GM18526 (cell line): ENCODE results near the gene ADGRL3.

Source experiments
- POLR2A ChIP-seq: IDR thresholded peaks from 3 replicates; pipeline ENCODE4 v1.6.1; 2011; ENCODE audit not compliant: insufficient read length; ENCODE audit errors: extremely low read depth

The ADGRL3 gene

DNA sequence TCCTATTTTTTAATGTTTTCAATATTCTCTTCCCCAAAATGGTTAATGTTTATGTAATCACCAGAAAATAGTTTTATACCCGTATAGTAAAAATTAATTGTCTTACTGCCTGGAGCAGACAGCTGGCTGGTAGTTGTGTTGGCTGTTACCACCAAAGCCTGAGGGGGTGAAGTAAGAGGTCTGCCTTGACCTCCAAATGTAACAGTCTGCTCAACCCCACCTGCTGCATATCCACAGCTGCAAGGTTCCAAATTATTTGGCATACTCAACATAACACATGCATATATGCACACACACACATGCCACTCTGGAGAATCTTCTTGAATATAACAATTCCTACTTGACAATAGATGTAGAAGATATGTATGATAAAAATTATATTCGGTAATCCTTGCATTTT, 624.3 kb downstream of the ADGRL3 start:
- no peak for TF ChIP-seq POLR2A

- no peak for TF ChIP-seq POLR2A
These were observed 627.8 kb downstream of the ADGRL3 start for GRCh38 chr4:61827907-61828391.

GRCh38 chr4:61828960-61829359, 628.8 kb downstream of the ADGRL3 start:
- TF ChIP-seq POLR2A, result no peak

DNA sequence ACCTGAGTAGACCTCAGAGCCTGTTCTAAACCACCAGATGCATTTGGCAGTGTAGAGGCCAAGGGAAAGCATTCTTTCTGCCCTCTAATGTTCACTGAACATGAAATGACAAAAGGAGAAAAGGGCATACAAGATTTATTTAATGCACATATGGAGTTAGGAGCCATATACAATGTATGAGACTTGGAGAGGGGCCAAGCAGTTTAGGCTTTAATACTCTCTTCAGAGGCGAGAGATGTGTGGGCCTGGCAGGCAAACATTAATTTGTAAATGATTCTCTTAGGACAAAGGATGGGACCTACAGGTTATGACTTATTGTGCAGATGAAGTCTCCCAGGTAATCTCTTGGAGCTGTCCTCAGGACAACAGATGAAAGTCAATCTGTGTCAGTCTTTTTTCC, 631.9 kb downstream of the ADGRL3 start:
- no peak for TF ChIP-seq POLR2A

DNA sequence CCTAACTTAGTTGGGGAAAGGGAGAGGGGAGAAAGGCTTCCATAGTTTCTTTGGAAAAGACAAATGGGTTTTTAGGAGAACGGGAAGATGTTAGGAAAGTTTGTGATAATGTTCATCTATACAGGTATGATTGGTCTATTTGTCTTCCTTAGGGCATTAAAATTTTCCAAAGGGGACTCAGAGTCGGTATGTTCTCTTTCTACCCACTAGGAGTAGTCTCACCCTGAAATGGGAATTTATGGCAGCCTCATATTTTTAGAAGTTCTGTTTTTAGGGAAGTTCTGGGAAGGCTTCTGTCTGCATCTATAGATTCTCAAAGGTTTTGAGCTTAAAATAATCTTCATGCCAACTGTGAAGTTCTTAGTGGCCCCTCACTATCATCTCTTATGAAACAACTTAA, 637.3 kb downstream of the ADGRL3 start:
- TF ChIP-seq POLR2A, result no peak

- TF ChIP-seq POLR2A, result no peak
These were observed 637.9 kb downstream of the ADGRL3 start for GRCh38 chr4:61838072-61838471.

DNA sequence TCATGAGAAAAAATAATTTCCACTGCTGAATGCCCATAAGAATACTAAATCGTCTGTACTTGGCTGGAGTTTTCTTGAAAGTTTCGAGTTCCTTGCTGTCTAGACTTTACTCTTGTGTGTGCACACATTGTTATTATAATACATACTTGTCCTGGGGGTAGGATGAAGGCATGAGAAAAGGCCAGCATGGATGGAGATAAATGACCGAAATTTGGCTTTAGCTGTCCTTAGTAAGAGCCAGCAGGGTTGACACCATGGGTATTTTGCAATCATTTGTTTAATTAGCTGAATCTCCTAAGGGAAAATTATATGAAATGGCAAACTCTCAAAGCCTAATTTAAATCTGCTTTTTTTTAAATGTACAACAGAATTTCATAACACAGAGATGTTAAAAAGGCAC, 641.6 kb downstream of the ADGRL3 start:
- no peak for TF ChIP-seq POLR2A

DNA sequence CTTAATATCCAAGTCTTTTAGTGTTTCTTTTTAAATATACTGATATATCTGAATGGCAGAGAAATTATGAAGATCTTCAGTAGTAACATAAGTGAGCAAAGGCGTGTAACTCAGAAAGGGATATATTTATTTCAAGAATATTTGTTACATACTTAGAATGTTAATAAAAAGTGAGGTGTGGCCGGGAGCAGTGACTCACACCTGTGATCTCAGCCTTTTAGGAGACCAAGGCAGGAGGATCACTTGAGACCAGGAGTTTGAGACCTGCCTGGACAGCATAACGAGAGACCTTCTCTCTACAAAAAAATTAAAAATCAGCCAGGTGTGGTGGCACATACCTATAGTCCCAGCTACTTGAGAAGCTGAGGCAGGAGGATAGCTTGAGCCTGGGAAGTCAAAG, 651.0 kb downstream of the ADGRL3 start:
- no peak for TF ChIP-seq POLR2A

GRCh38 chr4:61853041-61853440, 652.9 kb downstream of the ADGRL3 start:
- no peak for TF ChIP-seq POLR2A

DNA sequence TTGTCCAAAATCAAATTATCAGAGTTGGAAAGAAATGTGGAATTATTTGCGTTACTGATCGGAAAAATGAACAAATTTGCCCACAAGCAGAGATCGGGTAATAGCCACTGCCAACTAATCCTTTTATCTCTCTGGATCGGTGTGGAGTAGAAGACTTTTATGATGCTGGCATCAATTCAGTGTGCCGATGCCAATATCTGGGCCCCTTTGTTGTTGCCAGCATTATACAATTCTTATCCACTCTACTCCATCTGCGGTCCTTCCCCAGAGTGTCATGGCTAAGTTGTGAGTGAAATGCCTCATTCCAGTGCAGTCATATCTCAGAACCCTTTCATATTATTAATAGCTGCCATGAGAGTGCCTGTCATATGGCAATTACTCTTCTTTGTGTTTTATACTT, 660.2 kb downstream of the ADGRL3 start:
- TF ChIP-seq POLR2A, result no peak

DNA sequence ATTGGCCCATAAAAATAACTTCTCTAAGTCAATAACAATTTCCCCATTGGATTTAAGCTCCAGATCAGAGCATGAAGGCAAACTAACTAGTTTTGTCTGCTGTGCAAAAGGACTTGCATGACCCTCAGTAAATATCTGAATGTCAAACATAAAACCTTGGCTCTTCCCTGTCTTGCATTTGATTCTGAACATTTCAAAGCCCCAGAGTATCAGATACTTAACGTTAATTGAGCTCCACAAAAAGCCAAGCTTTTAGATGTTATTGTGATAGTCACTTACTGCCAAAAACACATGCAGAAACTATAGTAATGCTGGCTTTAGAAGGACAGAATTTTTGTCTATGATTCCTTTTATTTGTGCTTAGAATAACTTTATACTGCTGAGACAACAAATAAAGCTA, 664.2 kb downstream of the ADGRL3 start:
- TF ChIP-seq POLR2A, result no peak

DNA sequence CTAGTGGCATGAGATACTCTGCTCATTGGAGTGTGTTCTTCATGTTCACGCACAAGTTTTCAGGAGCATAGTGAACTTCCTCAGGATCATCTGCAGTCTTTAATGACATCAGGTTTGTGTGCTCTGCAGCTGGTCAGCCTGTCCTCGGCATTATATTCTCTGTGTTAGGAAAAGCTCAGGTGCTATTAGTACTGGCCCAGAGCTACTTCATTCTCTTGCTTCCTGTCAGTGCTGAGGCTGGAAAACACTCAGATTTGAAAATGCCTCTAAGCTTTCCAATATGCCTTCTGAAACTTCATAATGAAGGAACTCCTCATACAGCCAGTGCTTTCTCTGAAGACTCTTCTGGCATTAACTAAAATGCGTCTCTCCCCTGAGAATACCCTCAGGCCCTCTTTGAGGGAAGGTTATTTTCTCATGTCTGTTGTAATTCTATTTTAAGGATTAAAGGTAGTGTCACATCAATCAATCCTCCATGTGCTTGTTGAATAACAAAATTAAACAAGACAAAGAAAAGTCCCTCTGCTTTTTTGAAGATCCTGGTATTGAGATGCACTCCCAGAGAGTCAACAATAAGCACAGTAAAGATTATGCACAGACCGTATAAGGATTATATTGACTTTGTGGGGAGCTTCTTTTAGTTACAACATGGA, 666.4 kb downstream of the ADGRL3 start:
- no peak for TF ChIP-seq POLR2A

GRCh38 chr4:61872983-61873382, 672.9 kb downstream of the ADGRL3 start:
- TF ChIP-seq POLR2A, result no peak

DNA sequence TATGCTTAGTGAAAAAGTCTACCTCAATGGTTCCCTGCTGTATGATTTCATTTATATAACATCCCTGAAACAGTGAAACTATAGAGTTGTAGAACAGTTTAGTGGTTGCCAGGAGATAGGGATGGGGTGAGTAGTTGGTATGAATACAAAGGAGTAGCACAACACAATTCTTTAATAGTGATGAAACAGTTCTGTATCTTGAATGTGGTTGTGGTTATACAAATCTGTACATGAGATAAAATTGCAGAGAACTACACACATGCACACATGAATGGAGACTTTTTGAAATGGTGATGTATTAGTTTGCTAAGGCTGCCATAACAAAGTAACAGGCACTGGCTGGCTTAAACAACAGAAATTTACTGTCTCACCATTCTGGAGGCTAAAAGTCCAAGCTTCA, 677.1 kb downstream of the ADGRL3 start:
- no peak for TF ChIP-seq POLR2A

GRCh38 chr4:61877893-61878292, 677.8 kb downstream of the ADGRL3 start:
- TF ChIP-seq POLR2A, result no peak

GRCh38 chr4:61882381-61882780, 682.3 kb downstream of the ADGRL3 start:
- TF ChIP-seq POLR2A, result no peak

GRCh38 chr4:61886131-61886530, 686.0 kb downstream of the ADGRL3 start:
- TF ChIP-seq POLR2A, result no peak
